Activated B cell treated with CpG ODN at 0.5 μM for 24 hours (primary cell): ENCODE results near the gene CDK6. TPM values are rescaled to one million over a fixed set of nuclear protein-coding genes. Genes with fewer than 3 reads are reported as not detected.

Experiments
- ATAC-seq: fragments of 200-7000 bp; cut with Tn5 transposase; one replicate; pipeline ENCODE4 v1.10.0; 2021; ENCODE audit warnings: low read depth, mild to moderate bottlenecking, moderate library complexity
- CTCF ChIA-PET: fragments of 350-600 bp; sonication (Branson Sonifier 250); formaldehyde crosslinking; loops from one replicate; lab custom pipeline; 2021; ENCODE audit warnings: antibody characterized with exemption; lab: Charles Lee
- POLR2A ChIA-PET: fragments of 350-600 bp; sonication (Branson Sonifier 250); formaldehyde crosslinking; loops from one replicate; lab custom pipeline; 2021; ENCODE audit warnings: antibody characterized with exemption; lab: Charles Lee
- DNase-seq: peaks from one replicate; pipeline ENCODE4 v3.0.0; 2022
- H3K27ac Mint-ChIP-seq: one replicate; pipeline ENCODE4 v1.8.0; 2020; ENCODE audit warnings: mixed read lengths
- H3K27me3 Mint-ChIP-seq: one replicate; pipeline ENCODE4 v1.8.0; 2021; ENCODE audit warnings: mixed read lengths
- H3K36me3 Mint-ChIP-seq: one replicate; pipeline ENCODE4 v1.8.0; 2021; ENCODE audit warnings: low read depth, mixed read lengths
- H3K4me1 Mint-ChIP-seq: one replicate; pipeline ENCODE4 v1.8.0; 2021; ENCODE audit warnings: mixed read lengths
- H3K4me3 Mint-ChIP-seq: one replicate; pipeline ENCODE4 v1.8.0; 2020; ENCODE audit warnings: mild to moderate bottlenecking, mixed read lengths
- H3K9me3 Mint-ChIP-seq: one replicate; pipeline ENCODE4 v1.8.0; 2020; ENCODE audit warnings: mixed read lengths
- intact Hi-C: fragments of 100-400 bp; cut with micrococcal nuclease; formaldehyde crosslinking; loops from one replicate; pipeline ENCODE4 v1.15.1; 2024
- total RNA-seq: library from RNA; stranded (reverse); gene quantifications from 2 replicates; pipeline ENCODE4 v1.2.3, GENCODE V29; 2022
- TF ChIP-seq, protein P1 (sequence below): fragments of 200-600 bp; IDR thresholded peaks from one replicate; pipeline ENCODE4 v1.8.0; 2022; ENCODE audit warnings: antibody characterized with exemption, mild to moderate bottlenecking

CDK6 gene
- total RNA-seq, 1 donor from 2014 or later, result 30.5 TPM

- H3K36me3 Mint-ChIP-seq, result no peaks in the 10 kb centered on the region
Observed at GRCh38 chr7:92781117-92781720, 55.2 kb downstream of the CDK6 start.

GRCh38 chr7:92778972-92779371 is 57.4 kb downstream of the CDK6 start:
- intact Hi-C loops, result loop anchor here (5.0 kb wide), 1 partner anchor 33 kb away; no protein-coding TSS in a partner anchor
- ChIA-PET CTCF (no interaction called here), POLR2A (no interaction called here)
- no peak overlapping the region for H3K27ac Mint-ChIP-seq
- H3K27me3 Mint-ChIP-seq, result no peaks in the 10 kb centered on the region
- TF ChIP-seq, protein P1, sequence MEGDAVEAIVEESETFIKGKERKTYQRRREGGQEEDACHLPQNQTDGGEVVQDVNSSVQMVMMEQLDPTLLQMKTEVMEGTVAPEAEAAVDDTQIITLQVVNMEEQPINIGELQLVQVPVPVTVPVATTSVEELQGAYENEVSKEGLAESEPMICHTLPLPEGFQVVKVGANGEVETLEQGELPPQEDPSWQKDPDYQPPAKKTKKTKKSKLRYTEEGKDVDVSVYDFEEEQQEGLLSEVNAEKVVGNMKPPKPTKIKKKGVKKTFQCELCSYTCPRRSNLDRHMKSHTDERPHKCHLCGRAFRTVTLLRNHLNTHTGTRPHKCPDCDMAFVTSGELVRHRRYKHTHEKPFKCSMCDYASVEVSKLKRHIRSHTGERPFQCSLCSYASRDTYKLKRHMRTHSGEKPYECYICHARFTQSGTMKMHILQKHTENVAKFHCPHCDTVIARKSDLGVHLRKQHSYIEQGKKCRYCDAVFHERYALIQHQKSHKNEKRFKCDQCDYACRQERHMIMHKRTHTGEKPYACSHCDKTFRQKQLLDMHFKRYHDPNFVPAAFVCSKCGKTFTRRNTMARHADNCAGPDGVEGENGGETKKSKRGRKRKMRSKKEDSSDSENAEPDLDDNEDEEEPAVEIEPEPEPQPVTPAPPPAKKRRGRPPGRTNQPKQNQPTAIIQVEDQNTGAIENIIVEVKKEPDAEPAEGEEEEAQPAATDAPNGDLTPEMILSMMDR, result no peak
- peaks cover 27% of the 10 kb centered on the region for H3K4me1 Mint-ChIP-seq
- DNase-seq (no peak), ATAC-seq (no peak)
- no peaks in the 10 kb centered on the region for H3K36me3 Mint-ChIP-seq
- H3K4me3 Mint-ChIP-seq, result no peak overlapping the region
- peaks cover 2% of the 10 kb centered on the region for H3K9me3 Mint-ChIP-seq

More at GRCh38 chr7:92781117-92781720, 55.2 kb downstream of the CDK6 start:
- POLR2A ChIA-PET, result no interaction called here
- peaks cover 27% of the 10 kb centered on the region for H3K4me1 Mint-ChIP-seq
- H3K27me3 Mint-ChIP-seq, result no peaks in the 10 kb centered on the region
- H3K27ac Mint-ChIP-seq, result no peak overlapping the region
- no peak overlapping the region for H3K4me3 Mint-ChIP-seq
- TF ChIP-seq, protein P1, result no peak
- DNase-seq (no peak), ATAC-seq (no peak)
- CTCF ChIA-PET, result interaction anchor here (0.8 kb wide), 1 partner anchor 83 kb away, joined by 3 read pairs; no protein-coding TSS in a partner anchor
- H3K9me3 Mint-ChIP-seq, result peaks cover 2% of the 10 kb centered on the region
- intact Hi-C loops, result no loop called here

DNA sequence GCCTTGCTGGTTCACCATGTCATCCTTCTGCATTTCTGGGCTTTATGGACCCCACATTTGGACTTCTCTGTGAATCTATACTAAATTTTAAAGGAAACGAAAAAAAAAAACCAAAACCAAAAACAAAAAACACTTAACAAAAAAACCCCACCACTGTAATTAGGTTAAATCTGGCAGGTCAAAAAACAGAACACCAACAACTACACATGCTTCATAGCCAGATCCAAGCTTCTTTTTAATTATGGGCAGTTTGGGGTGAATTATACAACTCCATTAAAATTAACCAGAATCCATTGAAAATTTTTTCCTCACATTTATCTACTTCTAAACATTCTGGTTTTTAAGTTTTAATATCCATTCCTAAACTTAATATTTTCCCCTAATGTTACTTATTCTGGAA is 58.4 kb downstream of the CDK6 start:
- H3K36me3 Mint-ChIP-seq, result no peaks in the 10 kb centered on the region
- intact Hi-C loops, result loop anchor here (5.0 kb wide), 1 partner anchor 34 kb away; no protein-coding TSS in a partner anchor

GRCh38 chr7:92773808-92774207 is 62.6 kb downstream of the CDK6 start:
- Mint-ChIP-seq H3K9me3 (peaks cover 2% of the 10 kb centered on the region), H3K4me1 (peaks cover 21% of the 10 kb centered on the region), H3K4me3 (no peak overlapping the region), H3K27me3 (no peaks in the 10 kb centered on the region), H3K36me3 (no peaks in the 10 kb centered on the region), H3K27ac (no peak overlapping the region)
- TF ChIP-seq, protein P1, result no peak
- ATAC-seq (no peak), DNase-seq (no peak)
- POLR2A ChIA-PET, result no interaction called here
- intact Hi-C loops, result no loop called here
- CTCF ChIA-PET, result no interaction called here

More for the DNA sequence above, 58.4 kb downstream of the CDK6 start:
- TF ChIP-seq, protein P1, result no peak
- POLR2A ChIA-PET, result no interaction called here
- Mint-ChIP-seq H3K9me3 (peaks cover 2% of the 10 kb centered on the region), H3K27ac (no peak overlapping the region), H3K4me3 (no peak overlapping the region), H3K4me1 (peaks cover 22% of the 10 kb centered on the region), H3K27me3 (no peaks in the 10 kb centered on the region)
- CTCF ChIA-PET, result no interaction called here
- ATAC-seq, result no peak
- DNase-seq, result no peak

DNA sequence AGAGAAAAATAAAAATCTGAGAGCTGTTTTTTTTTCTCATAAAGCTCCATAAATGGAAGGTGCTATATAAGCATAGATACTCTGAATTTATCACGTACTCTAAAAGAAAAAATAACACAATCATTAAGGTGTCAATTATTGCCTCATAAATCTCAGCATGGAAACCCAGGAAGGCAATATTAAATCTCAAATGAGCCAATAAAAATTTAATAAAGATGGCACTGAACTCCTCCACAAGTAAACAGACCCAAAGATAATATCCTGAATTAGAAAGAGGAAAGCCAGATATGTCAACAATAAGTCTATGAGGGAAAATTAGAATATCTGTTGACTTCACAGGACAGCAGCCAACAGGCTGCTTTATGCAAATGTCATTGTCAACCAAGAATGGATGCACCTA is 66.5 kb downstream of the CDK6 start:
- POLR2A ChIA-PET, result no interaction called here
- intact Hi-C loops, result loop anchor here (5.0 kb wide), 1 partner anchor 62 kb away; no protein-coding TSS in a partner anchor

More for the DNA sequence above, 66.5 kb downstream of the CDK6 start:
- Mint-ChIP-seq H3K27me3 (no peaks in the 10 kb centered on the region), H3K27ac (no peak overlapping the region), H3K9me3 (no peaks in the 10 kb centered on the region), H3K4me1 (peaks cover 27% of the 10 kb centered on the region), H3K36me3 (peaks cover 9% of the 10 kb centered on the region), H3K4me3 (no peak overlapping the region)
- CTCF ChIA-PET, result no interaction called here
- DNase-seq (no peak), ATAC-seq (no peak)
- TF ChIP-seq, protein P1, result no peak
